ENCODE data around the gene MPO. TPM values are rescaled to one million over a fixed set of nuclear protein-coding genes. Genes with fewer than 3 reads are reported as not detected.

The MPO gene
- total RNA-seq, 4 donors from 2014 or later: not detected

DNA sequence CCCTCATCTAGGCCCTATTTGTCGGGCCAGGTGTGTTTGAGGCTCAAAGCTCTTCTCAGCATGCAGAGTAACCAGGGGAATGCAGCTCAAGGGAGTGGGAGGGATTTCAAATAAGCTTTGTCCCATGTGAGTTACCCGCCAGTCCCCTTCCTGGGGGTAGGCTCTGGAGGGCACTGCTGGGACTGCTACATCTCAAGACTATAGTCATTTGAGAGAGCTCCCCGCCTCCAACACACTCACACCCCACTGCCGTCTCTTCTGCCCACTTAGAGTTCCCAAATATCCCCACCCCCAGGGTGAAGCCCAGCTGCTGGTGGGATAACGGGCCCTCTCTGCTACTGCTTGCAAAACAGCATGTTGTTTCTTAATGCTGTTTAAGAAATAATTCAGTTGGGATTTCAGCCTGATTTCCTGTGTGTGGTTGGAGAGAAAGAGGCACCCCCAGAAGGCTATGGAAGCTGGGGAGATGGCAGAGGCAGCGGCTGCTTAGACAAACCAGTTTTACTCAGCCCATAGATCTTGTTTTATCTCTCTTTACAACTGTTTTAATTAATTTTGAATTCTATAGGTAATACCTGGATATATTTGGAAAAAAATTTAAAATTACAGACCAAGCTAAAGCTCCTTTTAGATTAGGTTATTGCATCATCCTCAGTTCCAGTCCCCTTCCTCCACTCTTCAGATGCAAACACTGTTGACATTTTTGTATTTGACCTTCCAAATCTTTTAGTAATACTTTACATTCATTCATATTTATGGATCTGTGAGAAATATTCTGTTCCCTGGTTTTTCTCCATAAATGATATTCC is 4.1 kb upstream of the MPO start:
- H3K4me1 ChIP-seq: no peaks in the 10 kb centered on the region
- peaks cover 50% of the 10 kb centered on the region for H3K27me3 ChIP-seq
- DNase-seq (ENCODE audit: low spot score in 2 of 2): no peak
- WGBS: 43% methylated on average over 4 of the region's 6 CpGs
- TF ChIP-seq POLR2A (IDR thresholded peaks at IDR 0.05): no peak
- no peak for TF ChIP-seq CTCF (IDR thresholded peaks at IDR 0.05)
- no peak for TF ChIP-seq EP300 (IDR thresholded peaks at IDR 0.05)
- no peak for TF ChIP-seq POLR2AphosphoS5 (IDR thresholded peaks at IDR 0.05)
- no peak overlapping the region for H3K4me3 ChIP-seq
- no peaks in the 10 kb centered on the region for H3K9me3 ChIP-seq
- no peaks in the 10 kb centered on the region for H3K36me3 ChIP-seq
- no peak overlapping the region for H3K27ac ChIP-seq

DNA sequence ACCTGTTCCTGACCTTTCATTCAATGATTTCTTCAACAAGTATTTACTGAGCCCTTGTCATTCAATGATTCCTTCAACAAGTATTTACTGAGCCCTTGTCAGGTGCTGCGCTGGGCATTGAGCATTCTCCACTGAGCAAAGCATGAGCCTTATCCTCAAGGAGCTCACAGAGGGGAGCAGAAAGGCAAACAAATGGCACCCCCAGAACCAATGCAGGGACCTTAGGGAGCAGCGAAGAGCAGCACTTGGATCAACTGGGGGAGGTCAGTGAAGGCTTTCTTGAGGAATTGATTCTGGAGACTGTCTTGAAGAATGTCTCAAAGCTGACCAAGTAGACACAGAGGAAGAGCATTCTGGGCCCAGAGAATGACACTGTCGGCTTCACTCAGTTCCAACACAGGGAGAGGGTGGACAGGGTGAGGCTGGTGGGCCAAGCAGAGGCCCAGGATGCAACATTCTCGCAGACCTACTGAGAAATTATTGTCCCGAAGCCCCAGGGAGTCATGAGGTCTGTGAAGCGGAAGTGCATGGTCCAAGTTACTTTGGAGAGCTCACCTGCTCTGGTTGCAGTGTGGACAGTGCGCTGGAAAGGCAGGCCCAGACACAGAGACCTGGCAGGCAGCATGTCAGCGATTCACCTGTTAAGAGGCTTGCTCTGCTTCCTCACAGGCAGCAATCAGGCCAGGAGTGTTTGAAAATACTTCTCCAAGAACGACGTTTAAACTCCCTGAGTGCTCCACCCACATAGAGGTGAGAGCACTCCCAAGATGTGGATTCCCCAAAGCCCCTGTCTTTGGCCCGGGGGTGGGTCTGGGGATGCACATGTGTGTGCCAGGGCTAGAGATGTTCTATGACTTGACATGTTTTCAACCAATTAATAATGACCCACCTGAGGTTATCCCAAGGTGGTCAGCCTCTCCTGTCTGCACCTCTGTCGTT is 3.2 kb upstream of the MPO start:
- no peak for DNase-seq (ENCODE audit: low spot score in 2 of 2)
- TF ChIP-seq EP300 (IDR thresholded peaks at IDR 0.05): no peak
- no peak for TF ChIP-seq POLR2A (IDR thresholded peaks at IDR 0.05)
- no peak for TF ChIP-seq POLR2AphosphoS5 (IDR thresholded peaks at IDR 0.05)
- TF ChIP-seq CTCF (IDR thresholded peaks at IDR 0.05): no peak
- 75% methylated on average over 8 of the region's 12 CpGs for WGBS

DNA sequence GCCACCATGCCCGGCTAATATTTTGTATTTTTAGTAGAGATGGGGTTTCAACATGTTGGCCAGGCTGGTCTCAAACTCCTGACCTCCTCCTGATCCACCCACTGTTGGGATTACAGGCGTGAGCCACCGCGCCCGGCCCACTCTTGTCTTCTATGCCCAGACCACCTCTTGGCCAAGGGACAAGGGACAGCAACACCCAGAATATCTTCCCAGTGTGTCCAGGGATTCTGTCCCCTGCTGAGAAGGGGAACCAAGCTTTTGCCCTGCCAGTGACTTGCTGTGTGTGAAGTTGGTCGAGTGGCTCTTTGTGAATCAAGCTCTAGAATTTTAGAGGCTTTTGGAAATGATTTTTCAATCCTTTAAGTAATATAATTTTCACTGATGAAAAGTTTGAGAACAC is 1.7 kb upstream of the MPO start:
- Histone ChIP-seq H3K27me3 (peaks cover 54% of the 10 kb centered on the region), H3K27ac (no peak overlapping the region), H3K4me1 (peaks cover 9% of the 10 kb centered on the region), H3K4me3 (no peak overlapping the region), H3K36me3 (no peaks in the 10 kb centered on the region), H3K9me3 (no peaks in the 10 kb centered on the region)
- no peak for DNase-seq (ENCODE audit: low spot score in 2 of 2)
- 90% methylated on average over 5 of the region's 6 CpGs for WGBS
- TF ChIP-seq POLR2AphosphoS5 (IDR thresholded peaks at IDR 0.05) (no peak), POLR2A (IDR thresholded peaks at IDR 0.05) (no peak), EP300 (IDR thresholded peaks at IDR 0.05) (no peak), CTCF (IDR thresholded peaks at IDR 0.05) (no peak)

More for the DNA sequence above, 3.2 kb upstream of the MPO start:
- H3K4me1 ChIP-seq: peaks cover 6% of the 10 kb centered on the region
- no peaks in the 10 kb centered on the region for H3K9me3 ChIP-seq
- no peak overlapping the region for H3K27ac ChIP-seq
- H3K4me3 ChIP-seq: no peak overlapping the region
- H3K36me3 ChIP-seq: no peaks in the 10 kb centered on the region
- peaks cover 53% of the 10 kb centered on the region for H3K27me3 ChIP-seq

DNA sequence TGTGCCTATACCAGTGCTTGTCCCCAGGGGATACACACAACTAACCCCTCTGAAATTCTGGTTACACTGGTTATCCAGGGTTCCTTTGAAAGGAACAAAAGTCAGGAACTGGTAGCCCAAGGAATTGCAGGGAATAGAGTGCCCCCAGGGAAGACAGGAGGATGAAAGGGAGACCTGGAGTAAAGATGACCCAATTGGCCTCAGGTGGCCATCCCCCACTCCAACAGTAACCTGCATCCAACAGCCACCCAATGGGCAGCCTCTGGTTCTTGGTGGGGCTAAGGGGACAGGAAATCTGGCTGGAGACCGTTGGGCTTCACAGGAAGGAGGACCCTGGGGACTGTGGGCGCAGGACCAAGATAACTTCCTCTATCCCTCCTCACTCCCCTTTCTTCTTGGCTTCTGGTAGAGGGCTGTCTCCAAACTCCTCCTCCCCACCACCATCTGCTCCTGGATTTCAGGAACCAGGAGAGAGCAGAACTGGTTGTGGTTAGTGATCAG is 826 bp upstream of the MPO start:
- H3K36me3 ChIP-seq: no peaks in the 10 kb centered on the region
- TF ChIP-seq POLR2A (IDR thresholded peaks at IDR 0.05) (no peak), POLR2AphosphoS5 (IDR thresholded peaks at IDR 0.05) (no peak), CTCF (IDR thresholded peaks at IDR 0.05) (no peak), EP300 (IDR thresholded peaks at IDR 0.05) (no peak)
- H3K27ac ChIP-seq: no peak overlapping the region
- peaks cover 9% of the 10 kb centered on the region for H3K4me1 ChIP-seq
- H3K4me3 ChIP-seq: no peak overlapping the region
- no peak for DNase-seq (ENCODE audit: low spot score in 2 of 2)
- 46% methylated on average over 2 of the region's 2 CpGs for WGBS
- H3K27me3 ChIP-seq: peaks cover 51% of the 10 kb centered on the region
- no peaks in the 10 kb centered on the region for H3K9me3 ChIP-seq
